HepG2 (cell line): ENCODE results near the gene ZNF442. TPM values are rescaled to one million over a fixed set of nuclear protein-coding genes. Genes with fewer than 3 reads are reported as not detected.
A peak's percentile ranks its signal among the peaks of the same experiment; 100 is the strongest.

ENCODE experiments used
- BATF2 ChIP-seq: sonication (generic); formaldehyde crosslinking; IDR thresholded peaks from 2 replicates; pipeline ENCODE4 v1.8.0; 2022; ENCODE audit warnings: mild to moderate bottlenecking, missing genetic modification reagents, moderate library complexity
- CREM ChIP-seq, 2 experiments: sonication (generic) in 1 of 2; formaldehyde crosslinking in 1 of 2; IDR thresholded peaks; 2 replicates each; pipeline versions ENCODE4 v1.4.0 to v1.6.1; 2016 to 2020; ENCODE audit warnings: antibody characterized with exemption in 1 of 2, mild to moderate bottlenecking in 1 of 2, missing genetic modification reagents in 1 of 2
- GATAD2A ChIP-seq: IDR thresholded peaks from 2 replicates; pipeline ENCODE4 v1.6.1; 2016
- HNRNPUL1 ChIP-seq: fragments of 200-400 bp; formaldehyde crosslinking; IDR thresholded peaks from 2 replicates; pipeline ENCODE4 v1.6.1; 2017; ENCODE audit warnings: low read depth, mild to moderate bottlenecking, low read length, moderate library complexity
- PAWR ChIP-seq: sonication (generic); formaldehyde crosslinking; IDR thresholded peaks from 2 replicates; pipeline ENCODE4 v1.4.0; 2020; ENCODE audit warnings: missing genetic modification reagents, mild to moderate bottlenecking, borderline replicate concordance
- POLR2G ChIP-seq: fragments of 200-400 bp; formaldehyde crosslinking; IDR thresholded peaks from 2 replicates; pipeline ENCODE4 v1.6.1; 2018; ENCODE audit warnings: mild to moderate bottlenecking, low read depth, low read length, moderate library complexity
- SOX13 ChIP-seq, 3 experiments: fragments of 450-650 bp in 1 of 3; sonication (generic) in 1 of 3; formaldehyde crosslinking in 1 of 3; IDR thresholded peaks in 2 of 3; conservative IDR thresholded peaks in 1 of 3; 2 replicates each; pipeline versions ENCODE4 v1.5.0 to v1.6.1; 2016 to 2020; ENCODE audit warnings: antibody characterized with exemption in 1 of 3, mild to moderate bottlenecking in 1 of 3, missing compliant biosample characterization in 1 of 3, missing genetic modification reagents in 1 of 3, moderate library complexity in 1 of 3
- ZNF333 ChIP-seq: sonication (generic); formaldehyde crosslinking; IDR thresholded peaks from 2 replicates; pipeline ENCODE4 v1.4.0; 2020; ENCODE audit warnings: mild to moderate bottlenecking, missing genetic modification reagents, borderline replicate concordance
- ZNF431 ChIP-seq: sonication (generic); formaldehyde crosslinking; IDR thresholded peaks from 2 replicates; pipeline ENCODE4 v1.9.0; 2022; ENCODE audit warnings: missing genetic modification reagents, low read depth, mild to moderate bottlenecking, borderline replicate concordance
- ZNF574 ChIP-seq: sonication (generic); formaldehyde crosslinking; IDR thresholded peaks from 2 replicates; pipeline ENCODE4 v1.4.0; 2020; ENCODE audit warnings: missing genetic modification reagents
- ZNF580 ChIP-seq: IDR thresholded peaks from 2 replicates; pipeline ENCODE4 v1.6.1; 2016; ENCODE audit warnings: low read depth, borderline replicate concordance
- ZNF605 ChIP-seq: sonication (generic); formaldehyde crosslinking; IDR thresholded peaks from 2 replicates; pipeline ENCODE4 v1.8.0; 2022; ENCODE audit warnings: mild to moderate bottlenecking, missing genetic modification reagents
- ZNF609 ChIP-seq: sonication (generic); formaldehyde crosslinking; IDR thresholded peaks from 2 replicates; pipeline ENCODE4 v1.4.0; 2020; ENCODE audit warnings: mild to moderate bottlenecking, missing genetic modification reagents, borderline replicate concordance
- ZNF672 ChIP-seq: sonication (generic); formaldehyde crosslinking; IDR thresholded peaks from 2 replicates; pipeline ENCODE4 v1.8.1; 2022; ENCODE audit warnings: missing genetic modification reagents
- ZSCAN21 ChIP-seq: sonication (generic); formaldehyde crosslinking; IDR thresholded peaks from 2 replicates; pipeline ENCODE4 v1.8.0; 2022; ENCODE audit warnings: mild to moderate bottlenecking, missing genetic modification reagents, moderate library complexity, borderline replicate concordance
- polyA plus RNA-seq, 8 experiments: library from polyadenylated mRNA; depleted of rRNA in 3 of 8; stranded (reverse) in 7 of 8; unstranded in 1 of 8; fragments of >200 nt; fragmentation: Illumina TruSeq in 4 of 8; extraction: Trizol in 4 of 8; gene quantifications; 2 replicates each; pipeline versions ENCODE4 v1.2.1 to v1.2.3, GENCODE V29; 2011 to 2016; ENCODE audit warnings: low read depth in 4 of 8, missing spikeins in 1 of 8, mixed read lengths in 1 of 8; ENCODE audit not compliant: insufficient read depth in 1 of 8
- total RNA-seq, 5 experiments: library from RNA; depleted of rRNA; stranded (reverse); fragments of >200 nt; fragmentation: Illumina TruSeq; extraction: Trizol; gene quantifications; 2 replicates each; pipeline ENCODE4 v1.2.3, GENCODE V29; 2016; ENCODE audit warnings: low read depth in 1 of 5

Gene ZNF442
- total and polyA plus RNA-seq, 2 of the 13 experiments (the other 11 are each of a cell fraction or from before 2014, with no cell fraction given): 1.0 to 6.0 TPM

- peak; percentile 80; the same call in 1 of the 2 replicates for TF ChIP-seq ZNF580 (CRISPR knock-in tag)
- 0 out of 2 replicates have a peak, but pooled peaks have one; percentile 9 for TF ChIP-seq ZNF431 (CRISPR knock-in tag)
- TF ChIP-seq GATAD2A: peak; percentile 40; the same call in 1 of the 2 replicates
- no peak; the same call in 1 of the 2 replicates for TF ChIP-seq BATF2 (CRISPR knock-in tag)
- peak; percentile 58 for TF ChIP-seq CREM (IDR thresholded peaks at IDR 0.05)
- TF ChIP-seq CREM (CRISPR knock-in tag; IDR thresholded peaks at IDR 0.05): no peak
- TF ChIP-seq ZNF574 (CRISPR knock-in tag): peak; percentile 34; the same call in 1 of the 2 replicates
- TF ChIP-seq ZNF672: no peak
- TF ChIP-seq HNRNPUL1: no peak
- TF ChIP-seq ZNF333 (CRISPR knock-in tag): peak; percentile 76; the same call in 1 of the 2 replicates
- no peak for TF ChIP-seq SOX13 (IDR thresholded peaks at IDR 0.05)
- TF ChIP-seq SOX13 (CRISPR knock-in tag; conservative IDR thresholded peaks at IDR 0.05 in 1 of 2, IDR thresholded peaks at IDR 0.05 in 1 of 2): peak in 1 of 2 experiments; percentile 53; a peak in 1 of 4 replicates
- no peak for TF ChIP-seq PAWR (CRISPR knock-in tag)
- TF ChIP-seq POLR2G: peak; percentile 72
- TF ChIP-seq ZSCAN21 (CRISPR knock-in tag): no peak
- TF ChIP-seq ZNF609 (CRISPR knock-in tag): no peak; the same call in none of the 2 replicates
- peak; percentile 12; the same call in 1 of the 2 replicates for TF ChIP-seq ZNF605 (CRISPR knock-in tag)
Measured at GRCh38 chr19:12400633-12401502, 35.4 kb upstream of the ZNF442 start, which contains the start of gene ZNF799 (continued).
